Dedifferentiated amniotic fluid mesenchymal stem cell (primary cell): Measurements from ENCODE around the gene SH3GL1.
"Not testable (repeated sequence)": the region's sequence is repeated elsewhere in the genome, so short reads cannot be mapped to it uniquely, and the experiment has no call there.

Source experiments
- DNase-seq: peaks from one replicate; pipeline ENCODE4 v3.0.0-alpha.2; 2016; ENCODE audit errors: extremely low spot score

The SH3GL1 gene

GRCh38 chr19:4342615-4343369, 57.6 kb downstream of the SH3GL1 start:
- peak; percentile 100 for DNase-seq

GRCh38 chr19:4342314-4342614, 58.1 kb downstream of the SH3GL1 start:
- no peak for DNase-seq

GRCh38 chr19:4338441-4339355, 61.6 kb downstream of the SH3GL1 start, which contains the start of gene STAP2:
STAP2 (minus strand) TSS chr19:4338827; CDS start chr19:4338753, 74 bp downstream.
- DNase-seq, result no peak

- no peak for DNase-seq
Observed at GRCh38 chr19:4337906-4338440, 62.4 kb downstream of the SH3GL1 start.

GRCh38 chr19:4334929-4335570, 65.3 kb downstream of the SH3GL1 start:
- no peak for DNase-seq

- DNase-seq, result no peak
Observed at GRCh38 chr19:4329858-4330257, 70.5 kb downstream of the SH3GL1 start.

GRCh38 chr19:4328991-4329681, 71.2 kb downstream of the SH3GL1 start:
- DNase-seq, result not testable (repeated sequence)

- peak; percentile 86 for DNase-seq
Observed at GRCh38 chr19:4328243-4328990, 71.9 kb downstream of the SH3GL1 start.

- no peak for DNase-seq
Observed at GRCh38 chr19:4327877-4328242, 72.5 kb downstream of the SH3GL1 start.

- DNase-seq, result no peak
Observed at GRCh38 chr19:4327252-4327876, 73.0 kb downstream of the SH3GL1 start.

- no peak for DNase-seq
Observed at GRCh38 chr19:4326837-4327251, 73.5 kb downstream of the SH3GL1 start.

- no peak for DNase-seq
Observed at GRCh38 chr19:4326215-4326836, 74.0 kb downstream of the SH3GL1 start.

- no peak for DNase-seq
Observed at GRCh38 chr19:4324228-4324627, 76.1 kb downstream of the SH3GL1 start.

GRCh38 chr19:4323692-4324091, 76.7 kb downstream of the SH3GL1 start:
- DNase-seq, result no peak

GRCh38 chr19:4322942-4323665, 77.2 kb downstream of the SH3GL1 start:
- no peak for DNase-seq

- DNase-seq, result no peak
Observed at GRCh38 chr19:4320419-4320818, 79.9 kb downstream of the SH3GL1 start.

- no peak for DNase-seq
Observed at GRCh38 chr19:4319067-4319718, 81.2 kb downstream of the SH3GL1 start.

- no peak for DNase-seq
Observed at GRCh38 chr19:4318460-4318859, 81.9 kb downstream of the SH3GL1 start.

- DNase-seq, result no peak
Observed at GRCh38 chr19:4316956-4317355, 83.4 kb downstream of the SH3GL1 start.
